GM19468 (cell line): Measurements from ENCODE around the gene PSD.

Experiments used
- ATAC-seq: cut with Tn5 transposase; IDR thresholded peaks from one replicate; pipeline ENCODE4 v1.9.1; 2021; ENCODE audit warnings: mild to moderate bottlenecking, moderate library complexity, moderate number of reproducible peaks; ENCODE audit not compliant: unreplicated experiment; ENCODE audit errors: extremely low read depth

PSD gene

GRCh38 chr10:102421757-102422512 is 3.4 kb upstream of the PSD start:
- no peak for ATAC-seq

GRCh38 chr10:102421507-102421756 is 2.8 kb upstream of the PSD start:
- no peak for ATAC-seq

- ATAC-seq: peak; percentile 28
Observed at GRCh38 chr10:102420714-102421506, 2.3 kb upstream of the PSD start, which contains the start of gene FBXL15. FBXL15 (plus strand) TSS chr10:102420836; CDS start chr10:102421130, 294 bp downstream.

- ATAC-seq: no peak
Observed at GRCh38 chr10:102420181-102420713, 1.7 kb upstream of the PSD start.

- no peak for ATAC-seq
Observed at GRCh38 chr10:102419269-102420180, 940 bp upstream of the PSD start.

- no peak for ATAC-seq
Observed at GRCh38 chr10:102416695-102417094, 1.9 kb downstream of the PSD start.

- no peak for ATAC-seq
Observed at GRCh38 chr10:102416283-102416682, 2.3 kb downstream of the PSD start.

- no peak for ATAC-seq
Observed at GRCh38 chr10:102414749-102415148, 3.8 kb downstream of the PSD start.

GRCh38 chr10:102413806-102414561 is 4.6 kb downstream of the PSD start:
- no peak for ATAC-seq

GRCh38 chr10:102413053-102413705 is 5.4 kb downstream of the PSD start:
- ATAC-seq: no peak

GRCh38 chr10:102412293-102412692 is 6.3 kb downstream of the PSD start:
- no peak for ATAC-seq

GRCh38 chr10:102411341-102412255 is 7.0 kb downstream of the PSD start:
- ATAC-seq: no peak

GRCh38 chr10:102410429-102411073 is 8.0 kb downstream of the PSD start:
- no peak for ATAC-seq

- no peak for ATAC-seq
Observed at GRCh38 chr10:102409604-102410428, 8.8 kb downstream of the PSD start.

- ATAC-seq: no peak
Observed at GRCh38 chr10:102408728-102409603, 9.6 kb downstream of the PSD start.

- no peak for ATAC-seq
Observed at GRCh38 chr10:102408131-102408727, 10.4 kb downstream of the PSD start.
